ENCODE results near the gene POLR2C. TPM values are rescaled to one million over a fixed set of nuclear protein-coding genes. Genes with fewer than 3 reads are reported as not detected.
"Not testable (repeated sequence)": the region's sequence is repeated elsewhere in the genome, so short reads cannot be mapped to it uniquely, and the experiment has no call there.

The POLR2C gene
- total and polyA plus RNA-seq, 2 experiments from 2014 or later = 40.0 to 163 TPM

DNA sequence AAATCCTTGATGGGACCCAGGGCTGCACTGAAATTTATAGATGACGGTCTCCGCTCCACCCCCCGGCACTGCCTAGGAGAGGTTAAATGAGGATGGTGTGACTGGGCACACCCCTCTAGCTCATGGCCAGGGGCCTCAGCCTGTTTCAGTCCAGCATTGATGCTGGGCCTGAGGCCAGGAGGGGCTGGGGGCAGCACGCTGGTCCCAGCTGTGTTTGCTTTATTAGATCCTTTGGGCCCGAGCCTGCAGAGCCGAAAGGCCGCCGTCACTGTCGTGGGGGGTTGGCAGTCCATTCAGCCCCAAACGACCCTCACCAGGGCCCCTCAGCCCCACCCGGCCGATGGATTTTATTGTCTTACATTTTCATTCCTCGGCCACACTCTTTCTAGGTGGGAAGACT, 34.6 kb downstream of the POLR2C start:
- Histone ChIP-seq H3K36me3 (ENCODE audit: low read depth) (no peaks in the 10 kb centered on the region), H3K27me3 (replicated peaks; ENCODE audit: insufficient read depth) (no peaks in the 10 kb centered on the region), H3K4me2 (ENCODE audit: unreplicated experiment) (no peak overlapping the region), H3K9me2 (ENCODE audit: insufficient read depth) (no peaks in the 10 kb centered on the region), H3K27ac (no peak overlapping the region), H4K20me1 (ENCODE audit: insufficient read depth) (no peaks in the 10 kb centered on the region), H3K4me3 (no peak overlapping the region), H3K4me1 (ENCODE audit: insufficient read depth) (no peaks in the 10 kb centered on the region), H2AFZ (no peak overlapping the region), H3K9me3 (ENCODE audit: low read depth) (no peaks in the 10 kb centered on the region), H3K9ac (no peak overlapping the region), H3F3A (ENCODE audit: insufficient read depth) (no peaks in the 10 kb centered on the region), H3K79me2 (ENCODE audit: insufficient read depth) (no peaks in the 10 kb centered on the region)
- in situ Hi-C loops (cut with MboI) = no loop called here
- 69 to 75% methylated on average over 13 of the region's 13 CpGs for WGBS, 2 experiments (ENCODE audit: low coverage in 1 of 2, low lambda C conversion rate in 2 of 2, missing lambda C conversion rate in 2 of 2)
- DNase-seq = no peak
- TF ChIP-seq EZH2 (IDR thresholded peaks at IDR 0.05; ENCODE audit: insufficient read depth, poor library complexity, severe bottlenecking) (no peak), EZH2phosphoT487 (IDR thresholded peaks at IDR 0.05; ENCODE audit: insufficient read depth, low read depth) (no peak)

DNA sequence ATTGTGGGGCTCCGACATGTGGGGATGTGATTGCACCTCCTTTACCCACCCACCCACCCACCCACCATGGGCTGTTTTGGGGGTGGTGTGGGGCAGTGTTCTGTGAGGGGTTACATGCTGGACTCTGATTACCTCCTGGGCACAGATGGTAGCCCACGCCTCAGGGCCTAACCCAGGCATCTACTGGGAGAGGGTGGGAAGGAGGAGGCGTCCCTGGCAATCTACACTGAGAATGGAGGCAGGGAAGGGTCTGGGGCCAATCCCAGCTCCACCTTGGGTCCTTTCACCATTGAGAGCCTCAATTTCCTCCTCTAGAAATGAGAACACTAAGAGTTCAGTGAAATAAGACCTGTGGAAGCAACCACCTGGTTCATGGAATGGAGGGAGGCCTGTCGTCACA, 35.6 kb downstream of the POLR2C start:
- Histone ChIP-seq H3K27me3 (replicated peaks; ENCODE audit: insufficient read depth) (no peaks in the 10 kb centered on the region), H3K27ac (no peak overlapping the region), H2AFZ (no peak overlapping the region), H3K4me3 (no peak overlapping the region), H3K9ac (no peak overlapping the region), H3K36me3 (ENCODE audit: low read depth) (no peaks in the 10 kb centered on the region), H3K9me2 (ENCODE audit: insufficient read depth) (no peaks in the 10 kb centered on the region), H3K9me3 (ENCODE audit: low read depth) (no peaks in the 10 kb centered on the region), H4K20me1 (ENCODE audit: insufficient read depth) (no peaks in the 10 kb centered on the region), H3K4me1 (ENCODE audit: insufficient read depth) (no peaks in the 10 kb centered on the region), H3K79me2 (ENCODE audit: insufficient read depth) (no peaks in the 10 kb centered on the region), H3K4me2 (ENCODE audit: unreplicated experiment) (no peak overlapping the region), H3F3A (ENCODE audit: insufficient read depth) (no peaks in the 10 kb centered on the region)
- TF ChIP-seq EZH2phosphoT487 (IDR thresholded peaks at IDR 0.05; ENCODE audit: insufficient read depth, low read depth) (no peak), EZH2 (IDR thresholded peaks at IDR 0.05; ENCODE audit: insufficient read depth, poor library complexity, severe bottlenecking) (no peak)
- in situ Hi-C loops (cut with MboI) = no loop called here
- 74 to 76% methylated on average over 4 of the region's 4 CpGs for WGBS, 2 experiments (ENCODE audit: low coverage in 1 of 2, low lambda C conversion rate in 2 of 2, missing lambda C conversion rate in 2 of 2)
- no peak for DNase-seq

DNA sequence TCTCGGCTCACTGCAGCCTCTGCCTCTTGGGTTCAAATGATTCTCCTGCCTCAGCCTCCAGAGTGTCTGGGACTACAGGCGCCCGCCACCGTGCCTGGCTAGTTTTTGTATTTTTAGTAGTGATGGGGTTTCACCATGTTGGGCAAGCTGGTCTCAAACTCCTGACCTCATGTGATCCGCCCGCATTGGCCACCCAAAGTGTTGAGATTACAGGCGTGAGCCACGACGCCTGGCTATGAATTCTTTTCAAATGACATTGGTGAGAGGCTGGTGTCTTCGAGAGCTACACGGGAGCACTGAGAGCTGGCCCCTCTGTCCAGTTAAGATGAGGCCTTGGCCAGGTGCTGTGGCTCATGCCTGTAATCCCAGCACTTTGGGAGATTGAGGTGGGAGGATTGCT, 37.5 kb downstream of the POLR2C start:
- in situ Hi-C loops (cut with MboI); H3K9me2 ChIP-seq (ENCODE audit: insufficient read depth); H3K9ac ChIP-seq; DNase-seq; H3K79me2 ChIP-seq (ENCODE audit: insufficient read depth); H3K9me3 ChIP-seq (ENCODE audit: low read depth); H3K4me3 ChIP-seq; H3K4me1 ChIP-seq (ENCODE audit: insufficient read depth); H3K27ac ChIP-seq; H3K36me3 ChIP-seq (ENCODE audit: low read depth); H3F3A ChIP-seq (ENCODE audit: insufficient read depth); H2AFZ ChIP-seq; H3K4me2 ChIP-seq (ENCODE audit: unreplicated experiment); H3K27me3 ChIP-seq (replicated peaks; ENCODE audit: insufficient read depth); H4K20me1 ChIP-seq (ENCODE audit: insufficient read depth): not testable (repeated sequence)
- WGBS, 2 experiments (ENCODE audit: low coverage in 1 of 2, low lambda C conversion rate in 2 of 2, missing lambda C conversion rate in 2 of 2) = 82 to 84% methylated on average over 11 of the region's 11 CpGs

DNA sequence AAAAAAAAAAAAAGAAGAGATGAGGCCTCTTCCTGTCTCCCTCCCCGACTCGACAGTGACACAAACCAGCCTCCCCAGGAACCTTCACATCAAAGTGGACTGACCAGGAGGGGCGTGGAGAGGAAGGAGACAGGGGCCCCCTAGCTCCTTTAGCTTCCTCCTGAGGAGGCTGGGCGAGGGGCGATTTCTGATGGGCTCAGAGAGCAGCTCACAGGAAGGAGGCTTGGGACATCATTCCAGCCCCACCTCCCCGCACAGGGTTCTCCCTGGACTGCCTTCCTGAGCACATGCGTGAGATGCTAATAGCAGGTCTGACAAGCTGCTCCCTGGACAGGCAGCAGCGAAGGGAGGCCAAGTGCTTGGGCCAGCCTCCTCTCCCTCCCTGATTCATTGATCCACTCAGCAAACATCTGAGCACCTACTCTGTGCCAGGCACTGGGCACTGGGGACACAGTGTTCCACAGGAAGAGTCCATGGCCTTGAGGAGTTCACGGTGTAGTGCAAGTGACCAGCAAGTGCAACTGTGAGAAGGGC, 38.2 kb downstream of the POLR2C start:
- no peaks in the 10 kb centered on the region for H3K79me2 ChIP-seq (ENCODE audit: insufficient read depth)
- TF ChIP-seq EZH2 (IDR thresholded peaks at IDR 0.05; ENCODE audit: insufficient read depth, poor library complexity, severe bottlenecking) (no peak), EZH2phosphoT487 (IDR thresholded peaks at IDR 0.05; ENCODE audit: insufficient read depth, low read depth) (no peak)
- H3K4me2 ChIP-seq (ENCODE audit: unreplicated experiment) = no peak overlapping the region
- H3K4me1 ChIP-seq (ENCODE audit: insufficient read depth) = no peaks in the 10 kb centered on the region
- no peaks in the 10 kb centered on the region for H3K9me2 ChIP-seq (ENCODE audit: insufficient read depth)
- DNase-seq = no peak
- no peak overlapping the region for H3K27ac ChIP-seq
- H3K36me3 ChIP-seq (ENCODE audit: low read depth) = no peaks in the 10 kb centered on the region
- H2AFZ ChIP-seq = no peak overlapping the region
- H3K9ac ChIP-seq = no peak overlapping the region
- no peak overlapping the region for H3K4me3 ChIP-seq
- in situ Hi-C loops (cut with MboI) = no loop called here
- H3K9me3 ChIP-seq (ENCODE audit: low read depth) = no peaks in the 10 kb centered on the region
- H3F3A ChIP-seq (ENCODE audit: insufficient read depth) = no peaks in the 10 kb centered on the region
- 72 to 75% methylated on average over 9 of the region's 9 CpGs for WGBS, 2 experiments (ENCODE audit: low coverage in 1 of 2, low lambda C conversion rate in 2 of 2, missing lambda C conversion rate in 2 of 2)
- H4K20me1 ChIP-seq (ENCODE audit: insufficient read depth) = no peaks in the 10 kb centered on the region
- H3K27me3 ChIP-seq (replicated peaks; ENCODE audit: insufficient read depth) = peaks cover 4% of the 10 kb centered on the region; the same call in 1 of the 2 replicates

DNA sequence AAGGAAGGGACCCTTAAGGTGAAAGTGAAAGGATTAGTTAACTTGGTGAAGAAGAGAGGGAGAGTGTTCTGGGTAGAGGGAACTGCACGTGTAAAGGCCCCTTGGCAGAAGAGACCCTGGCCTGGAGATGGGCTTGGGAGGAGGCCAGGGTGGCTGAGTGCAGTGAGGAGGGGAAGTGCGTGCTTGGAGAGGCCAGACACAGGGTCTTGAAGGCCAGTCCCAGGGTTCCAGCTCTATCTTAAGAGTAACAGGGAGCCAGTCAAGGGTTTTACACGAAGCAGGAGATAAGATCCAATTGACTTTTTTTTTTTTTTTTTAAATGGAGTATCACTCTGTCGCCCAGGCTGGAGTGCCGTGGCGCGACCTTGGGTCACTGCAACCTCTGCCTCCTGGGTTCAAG, 39.0 kb downstream of the POLR2C start:
- Histone ChIP-seq H3K9me2 (ENCODE audit: insufficient read depth) (no peaks in the 10 kb centered on the region), H3K27me3 (replicated peaks; ENCODE audit: insufficient read depth) (peaks cover 6% of the 10 kb centered on the region; the same call in 1 of the 2 replicates), H3K4me2 (ENCODE audit: unreplicated experiment) (no peak overlapping the region), H3K4me1 (ENCODE audit: insufficient read depth) (no peaks in the 10 kb centered on the region), H3K9me3 (ENCODE audit: low read depth) (no peaks in the 10 kb centered on the region), H3K79me2 (ENCODE audit: insufficient read depth) (no peaks in the 10 kb centered on the region), H4K20me1 (ENCODE audit: insufficient read depth) (no peaks in the 10 kb centered on the region), H3K4me3 (no peak overlapping the region), H3K9ac (no peak overlapping the region), H3K36me3 (ENCODE audit: low read depth) (no peaks in the 10 kb centered on the region), H2AFZ (no peak overlapping the region), H3F3A (ENCODE audit: insufficient read depth) (no peaks in the 10 kb centered on the region), H3K27ac (no peak overlapping the region)
- TF ChIP-seq EZH2phosphoT487 (IDR thresholded peaks at IDR 0.05; ENCODE audit: insufficient read depth, low read depth) (no peak), EZH2 (IDR thresholded peaks at IDR 0.05; ENCODE audit: insufficient read depth, poor library complexity, severe bottlenecking) (no peak)
- no peak for DNase-seq
- 77 to 78% methylated on average over 7 of the region's 7 CpGs for WGBS, 2 experiments (ENCODE audit: low coverage in 1 of 2, low lambda C conversion rate in 2 of 2, missing lambda C conversion rate in 2 of 2)
- in situ Hi-C loops (cut with MboI) = no loop called here

All from GM23248 (cell line).